Measurements from ENCODE around the gene ABCD2. TPM values are rescaled to one million over a fixed set of nuclear protein-coding genes. Genes with fewer than 3 reads are reported as not detected.
"Not testable (repeated sequence)": the region's sequence is repeated elsewhere in the genome, so short reads cannot be mapped to it uniquely, and the experiment has no call there.

The ABCD2 gene
- total RNA-seq, 1 donor from 2014 or later, result 0.72 TPM

DNA sequence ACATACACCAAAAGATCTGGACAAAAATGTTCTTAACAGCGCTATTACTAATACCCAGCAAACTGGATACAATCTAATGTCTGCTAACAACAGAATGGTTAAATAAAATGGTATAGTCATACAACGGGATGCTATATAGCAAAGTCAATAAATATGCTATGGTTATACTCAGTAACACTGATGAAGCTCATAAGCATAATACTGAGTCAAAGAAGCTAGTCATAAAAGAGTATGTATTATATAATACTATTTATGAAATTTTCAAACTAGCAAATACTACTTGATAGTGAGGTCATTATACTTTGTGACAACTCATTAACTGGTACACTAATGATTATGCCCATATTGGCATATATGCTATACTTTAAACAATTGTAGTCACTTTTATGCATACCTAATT is 7.4 kb downstream of the ABCD2 start:
- DNase-seq (ENCODE audit: low spot score), result no peak

DNA sequence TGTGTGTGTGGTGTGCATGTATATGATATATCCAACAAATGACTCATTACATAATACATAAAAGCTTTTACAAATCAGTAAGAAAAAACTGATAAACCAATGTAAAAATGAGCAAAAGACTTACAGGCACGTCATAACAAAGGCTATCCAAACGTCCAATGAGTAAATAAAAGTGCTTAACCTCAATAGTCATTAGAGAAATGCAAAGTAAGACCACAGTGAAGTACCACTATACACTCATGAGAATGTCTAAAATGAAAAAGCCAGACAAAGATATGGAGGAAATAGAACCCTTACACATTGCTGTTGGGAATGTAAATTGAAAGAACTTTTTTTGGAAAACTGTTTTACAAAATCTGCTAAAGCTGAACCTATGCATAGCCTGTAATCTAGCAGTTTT is 7.8 kb downstream of the ABCD2 start:
- DNase-seq (ENCODE audit: low spot score), result no peak

DNA sequence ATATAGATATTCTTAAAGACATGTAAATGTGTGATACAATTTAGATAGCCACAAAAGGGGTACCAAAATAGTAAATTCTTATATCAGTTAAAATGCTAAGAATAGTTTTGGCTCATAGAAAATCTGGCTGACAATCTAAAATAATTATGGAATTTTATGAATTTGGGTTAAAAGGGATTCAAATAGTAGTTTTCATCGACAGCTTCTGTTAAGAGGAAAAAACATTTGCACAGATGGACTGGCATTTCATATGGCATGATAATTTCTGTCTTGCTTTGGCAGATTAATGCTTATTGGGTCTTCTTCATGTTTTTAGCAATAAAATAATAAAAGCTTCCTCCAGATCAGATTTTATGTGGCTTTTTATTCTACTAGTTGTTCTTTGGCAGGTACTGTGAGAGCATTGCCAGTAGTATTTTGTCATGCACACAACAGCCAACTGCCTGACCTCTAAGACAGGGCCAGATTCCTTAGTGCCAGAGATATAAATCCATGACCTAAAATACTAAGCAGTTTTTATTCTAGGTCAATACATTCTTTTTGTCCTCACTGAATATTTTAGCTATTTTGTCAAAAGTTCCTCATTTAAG is 9.1 kb downstream of the ABCD2 start:
- no peak for DNase-seq (ENCODE audit: low spot score)

DNA sequence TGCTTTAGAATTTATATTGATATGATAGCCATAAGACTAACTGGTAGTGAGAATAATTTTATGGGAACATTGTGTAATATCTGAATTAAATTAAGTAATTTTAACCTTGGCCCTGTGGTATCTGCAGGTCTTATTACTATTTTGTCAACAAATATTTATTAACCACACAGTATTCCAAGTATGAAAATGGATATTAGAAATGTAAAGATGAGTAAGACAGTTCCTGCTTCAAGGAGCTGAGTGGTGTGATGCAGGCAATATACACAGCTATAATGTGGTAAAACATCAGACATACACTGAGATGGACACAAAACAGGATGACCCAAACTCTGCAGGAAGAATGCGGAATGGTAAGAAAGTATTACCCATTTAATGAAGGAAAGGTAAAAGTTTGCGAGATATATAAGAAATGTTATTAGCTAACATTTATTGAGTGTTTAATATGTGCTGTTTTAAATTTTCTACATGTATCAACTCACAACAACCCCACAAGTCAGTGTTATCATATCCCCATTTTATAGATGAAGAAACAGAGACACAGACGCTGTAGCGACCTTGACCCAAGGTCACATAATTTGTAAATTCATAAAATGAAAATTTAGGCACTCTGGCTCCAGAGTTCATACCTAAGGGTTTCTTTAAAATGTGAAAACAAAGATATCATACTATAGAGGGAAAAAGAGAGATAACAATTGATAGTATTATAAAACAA is 12.7 kb downstream of the ABCD2 start:
- no peak for DNase-seq (ENCODE audit: low spot score)

DNA sequence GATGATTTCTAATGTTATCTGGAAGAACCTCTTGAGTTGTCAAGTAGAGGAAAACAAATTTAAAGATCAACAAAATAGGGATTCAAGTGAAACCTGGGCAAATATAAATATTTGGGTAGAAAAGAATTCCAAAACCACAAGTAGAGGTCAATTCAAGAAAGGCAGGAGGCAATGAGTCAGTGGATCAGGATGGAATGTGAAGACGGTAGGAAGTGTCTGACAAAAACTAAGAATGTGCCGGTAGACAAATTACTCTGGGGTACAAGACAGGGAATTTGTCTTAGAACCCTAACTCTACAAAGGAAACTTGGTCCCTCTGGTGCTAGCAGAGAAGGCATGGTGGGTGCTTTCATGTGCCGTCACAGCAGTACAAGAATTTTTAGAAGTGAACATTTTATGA is 13.6 kb downstream of the ABCD2 start:
- no peak for DNase-seq (ENCODE audit: low spot score)

DNA sequence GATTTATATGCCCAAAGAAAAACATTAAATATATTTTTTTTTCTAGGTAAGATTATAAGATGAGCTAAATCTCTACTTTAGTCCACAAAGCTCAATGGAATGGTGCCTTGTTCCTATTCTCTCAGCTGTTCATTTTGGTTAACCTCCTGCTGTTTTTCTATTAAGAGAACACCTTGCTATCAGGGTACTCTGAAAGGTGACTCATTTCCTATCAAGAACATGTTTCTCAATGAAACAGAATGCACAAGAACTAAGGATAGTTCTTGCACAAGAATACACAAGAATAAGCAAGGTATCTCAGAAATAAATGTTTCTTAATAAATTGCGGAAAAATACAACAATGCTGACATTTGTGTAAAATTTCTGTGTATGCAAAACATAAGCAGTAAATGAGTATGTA is 14.1 kb downstream of the ABCD2 start:
- peak; percentile 19 for DNase-seq (ENCODE audit: low spot score)

DNA sequence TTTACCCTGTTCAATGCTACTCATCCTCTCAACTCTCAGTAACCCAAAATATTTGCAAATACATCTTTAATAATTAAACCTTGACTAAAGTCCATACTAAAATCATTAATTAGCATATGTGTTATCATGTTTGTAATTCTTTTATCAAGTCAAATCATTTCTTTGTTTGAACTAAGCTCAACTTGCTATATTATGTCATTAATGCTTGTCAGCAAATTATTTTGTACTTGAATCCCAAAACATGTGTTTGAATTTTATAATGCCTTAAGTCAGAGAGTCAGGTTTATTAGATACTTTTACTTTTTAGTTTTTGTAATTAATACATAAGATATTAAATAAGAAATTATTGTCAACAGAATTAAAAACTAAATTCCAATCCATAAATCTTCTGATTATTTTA is 16.5 kb downstream of the ABCD2 start:
- no peak for DNase-seq (ENCODE audit: low spot score)

DNA sequence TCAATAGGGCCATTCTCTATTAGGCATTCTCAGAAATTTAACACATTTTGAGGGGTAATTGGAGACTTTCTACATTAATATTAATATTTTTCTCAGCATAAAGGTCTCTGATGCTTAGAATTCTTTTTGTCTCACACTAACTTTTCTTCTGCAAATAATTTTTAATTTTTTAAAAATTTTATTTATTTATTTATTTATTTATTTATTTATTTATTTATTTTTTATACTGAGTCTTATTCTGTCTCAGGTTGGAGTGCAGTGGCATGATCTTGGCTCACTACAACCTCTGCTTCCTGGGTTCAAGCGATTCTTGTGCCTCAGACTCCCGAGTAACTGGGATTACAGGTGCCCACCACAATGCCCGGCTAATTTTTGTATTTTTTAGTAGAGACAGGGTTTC is 17.7 kb downstream of the ABCD2 start:
- not testable (repeated sequence) for DNase-seq (ENCODE audit: low spot score)

DNA sequence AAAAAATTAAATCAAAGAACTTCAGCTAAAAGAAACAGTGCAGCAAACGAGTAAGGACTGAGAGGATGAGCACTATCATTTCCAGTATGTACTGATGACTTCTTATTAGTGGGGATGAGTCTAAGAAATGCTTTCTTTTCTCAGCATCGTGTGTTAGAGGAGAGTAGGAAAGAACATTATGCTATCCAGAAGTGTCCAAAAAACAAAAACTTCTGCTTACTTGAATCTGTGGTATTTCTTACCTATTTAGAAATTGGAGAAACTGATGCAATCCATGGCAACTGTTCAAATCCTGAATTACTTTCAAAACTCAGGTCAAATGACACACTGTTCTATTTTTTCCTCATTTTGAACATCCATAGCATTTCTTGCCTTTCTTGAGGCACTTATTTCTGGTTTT is 23.7 kb downstream of the ABCD2 start:
- DNase-seq (ENCODE audit: low spot score), result no peak

DNA sequence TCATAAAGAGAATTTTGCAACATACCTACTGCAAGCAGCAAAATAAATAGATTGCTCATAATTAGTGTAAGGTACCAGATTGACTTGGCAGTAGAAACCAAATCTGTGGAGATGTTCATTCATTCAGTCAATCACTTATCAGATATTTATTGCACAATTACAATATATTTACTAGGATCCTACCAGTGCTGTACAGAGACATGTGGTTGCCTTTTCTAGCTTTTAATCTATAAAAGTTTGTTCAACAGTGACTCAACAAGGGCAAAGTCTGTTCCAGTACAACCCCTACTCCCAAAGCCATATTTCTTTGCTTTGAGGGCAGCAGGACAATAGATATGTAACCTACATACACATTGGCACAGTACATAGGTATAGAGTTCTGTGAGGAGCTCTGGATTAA is 27.3 kb downstream of the ABCD2 start:
- no peak for DNase-seq (ENCODE audit: low spot score)

DNA sequence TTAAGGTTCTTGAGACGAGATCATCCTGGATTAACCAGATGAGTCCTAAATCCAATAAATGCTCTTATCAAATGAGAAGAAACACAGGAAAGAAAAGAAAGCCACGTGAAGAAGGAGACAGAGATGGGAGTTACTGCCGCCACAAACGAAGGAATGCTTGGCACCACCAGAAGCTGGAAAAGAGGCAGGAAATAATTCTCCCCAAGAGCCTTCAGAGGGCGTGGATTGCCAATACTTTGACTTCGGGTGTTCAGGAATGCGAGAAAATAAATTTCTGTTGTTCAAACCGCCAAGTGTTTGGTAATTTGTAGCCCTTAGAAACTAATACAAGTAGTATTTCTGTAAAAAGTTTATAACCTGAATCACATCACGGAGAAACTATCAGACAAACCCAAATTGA is 31.3 kb downstream of the ABCD2 start:
- no peak for DNase-seq (ENCODE audit: low spot score)

DNA sequence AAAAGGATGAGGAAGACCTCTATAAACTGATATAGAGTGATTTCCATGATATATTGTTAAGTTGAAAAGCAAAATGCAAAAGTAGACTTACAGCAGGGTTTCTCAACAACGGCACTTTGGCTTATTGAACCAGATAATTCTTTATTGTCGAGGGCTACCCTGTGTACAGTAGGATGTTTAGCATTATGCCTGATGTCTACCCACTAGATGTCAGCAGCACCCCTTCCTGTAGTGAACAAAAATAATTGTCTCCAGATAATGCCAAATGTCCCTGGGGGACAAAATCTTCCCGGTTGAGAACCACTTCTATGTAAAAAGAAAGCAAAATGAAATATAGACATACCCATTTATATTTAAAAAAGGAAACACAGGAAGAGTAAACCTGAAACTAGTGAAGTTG is 32.4 kb downstream of the ABCD2 start:
- no peak for DNase-seq (ENCODE audit: low spot score)

DNA sequence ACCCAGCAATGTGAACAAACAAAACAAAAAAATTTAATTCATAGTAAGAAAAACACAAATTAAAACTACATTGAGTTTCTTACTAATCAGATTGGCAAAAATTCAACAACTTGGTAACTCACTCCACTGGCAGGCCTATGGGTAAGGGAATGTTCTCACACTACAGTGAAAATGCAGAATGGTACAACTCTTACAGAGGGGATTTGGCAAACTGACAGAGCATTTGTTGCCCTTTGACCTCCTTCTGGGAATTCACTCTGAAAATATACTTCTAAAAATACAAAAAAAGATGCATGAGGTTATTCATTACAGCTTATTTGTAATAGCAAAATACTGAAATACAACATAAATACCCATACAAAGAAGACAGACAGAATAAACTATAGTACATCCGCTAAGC is 32.8 kb downstream of the ABCD2 start:
- DNase-seq (ENCODE audit: low spot score), result peak; percentile 9

DNA sequence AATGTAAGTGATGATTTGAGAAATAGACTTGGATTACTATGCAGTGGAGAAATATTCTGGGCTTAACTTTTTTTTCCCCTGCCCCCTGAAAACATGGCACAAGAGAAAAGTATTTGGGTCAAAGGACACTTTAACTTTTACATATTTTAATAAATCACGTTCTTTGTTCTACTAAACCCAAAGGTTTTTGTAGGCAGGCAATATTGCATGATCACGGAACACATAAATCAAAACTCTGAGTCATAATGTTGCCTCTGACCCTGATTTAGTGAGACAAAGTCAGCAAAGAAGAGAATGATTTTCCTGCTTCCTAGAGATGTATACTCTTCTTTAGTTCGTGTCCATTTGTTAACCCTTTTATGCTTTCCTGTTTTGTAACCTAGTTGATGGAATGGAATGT is 38.0 kb downstream of the ABCD2 start:
- DNase-seq (ENCODE audit: low spot score), result peak; percentile 23

DNA sequence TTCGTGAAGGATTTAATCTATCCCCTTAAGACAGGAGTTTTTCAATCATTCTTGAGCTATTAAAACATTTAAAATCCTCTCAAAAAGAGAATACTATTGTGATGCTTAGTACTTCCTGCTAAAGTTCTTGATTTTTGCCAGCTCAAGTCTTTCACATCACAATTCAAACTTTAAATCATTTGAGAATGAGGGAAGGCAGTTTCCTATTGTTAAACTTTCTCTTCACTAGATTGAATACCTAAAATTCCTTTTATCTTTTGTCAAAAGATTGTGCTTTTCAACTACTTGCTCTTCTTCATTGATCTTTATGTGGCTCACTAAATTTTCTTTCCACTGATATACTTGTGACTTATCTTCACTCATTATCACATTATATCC is 44.1 kb downstream of the ABCD2 start:
- no peak for DNase-seq (ENCODE audit: low spot score)

DNA sequence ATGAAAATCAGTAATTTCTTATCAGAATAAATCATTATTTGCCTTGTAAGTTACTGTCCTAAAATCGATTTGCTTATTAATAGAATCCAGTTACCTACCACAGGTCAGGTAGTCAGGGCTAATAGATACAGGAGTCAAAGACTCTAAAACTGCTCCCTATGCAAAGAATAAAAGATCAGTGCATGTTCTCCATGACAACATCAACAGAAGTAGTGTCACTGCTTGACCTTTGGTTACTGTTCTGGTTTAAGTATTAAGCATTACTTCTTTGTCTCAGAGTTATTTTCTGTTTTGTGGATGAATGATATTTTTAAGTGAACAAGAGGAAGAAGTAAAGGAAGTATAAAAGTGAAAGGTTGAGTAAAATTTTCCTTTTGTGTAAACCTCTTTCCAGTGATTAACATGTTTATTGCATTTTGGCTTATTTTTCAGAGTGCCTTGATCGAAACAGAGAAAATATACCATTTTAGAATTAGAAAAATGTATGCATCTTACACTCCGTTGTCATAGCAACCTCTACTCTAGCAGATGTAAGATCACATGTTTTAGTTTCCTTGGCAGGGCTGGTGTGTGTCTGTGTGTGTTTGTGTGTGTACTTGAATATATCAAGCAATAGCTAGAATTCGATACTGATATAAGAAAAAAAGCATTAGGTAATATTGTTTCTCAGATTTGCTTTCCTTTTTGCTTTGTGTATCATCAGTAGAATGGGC is 44.7 kb downstream of the ABCD2 start:
- peak; percentile 9 for DNase-seq (ENCODE audit: low spot score)

DNA sequence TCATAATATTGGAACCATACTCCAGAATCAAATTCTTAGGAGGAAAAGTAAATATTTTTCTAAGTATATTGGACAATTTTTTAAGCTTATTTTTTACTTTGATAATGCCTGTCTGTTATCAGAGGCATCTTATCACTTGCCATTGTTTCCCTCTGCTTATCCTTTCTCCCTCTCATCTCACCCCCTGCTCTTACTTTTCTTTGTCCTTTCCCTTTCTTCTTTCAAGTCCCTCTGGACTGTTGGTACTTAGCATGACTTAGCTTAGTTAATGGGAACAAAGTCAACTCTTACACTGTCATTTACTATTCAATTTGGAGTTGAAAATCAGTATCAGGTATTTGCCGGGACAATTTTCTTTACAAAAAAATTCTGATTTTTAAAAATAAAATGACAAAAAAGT is 45.2 kb downstream of the ABCD2 start:
- DNase-seq (ENCODE audit: low spot score), result no peak

DNA sequence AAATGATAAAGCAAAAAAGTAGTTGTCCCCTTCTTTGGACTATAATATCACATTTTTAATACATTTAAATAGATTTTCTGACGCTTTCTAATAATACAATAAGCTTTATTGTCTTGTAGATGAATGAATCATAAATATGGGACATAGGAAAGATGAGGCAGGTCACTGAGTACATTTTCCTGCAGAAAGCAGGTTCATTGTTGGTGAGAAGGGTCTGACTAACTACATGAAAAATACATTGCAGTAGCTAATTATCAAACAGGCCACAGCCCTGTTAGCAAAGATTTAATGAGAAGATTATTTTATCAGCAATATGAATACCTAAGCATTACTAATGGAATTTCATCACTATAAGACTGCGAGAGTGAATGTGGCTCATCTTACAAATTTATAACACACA is 45.6 kb downstream of the ABCD2 start:
- DNase-seq (ENCODE audit: low spot score), result no peak

DNA sequence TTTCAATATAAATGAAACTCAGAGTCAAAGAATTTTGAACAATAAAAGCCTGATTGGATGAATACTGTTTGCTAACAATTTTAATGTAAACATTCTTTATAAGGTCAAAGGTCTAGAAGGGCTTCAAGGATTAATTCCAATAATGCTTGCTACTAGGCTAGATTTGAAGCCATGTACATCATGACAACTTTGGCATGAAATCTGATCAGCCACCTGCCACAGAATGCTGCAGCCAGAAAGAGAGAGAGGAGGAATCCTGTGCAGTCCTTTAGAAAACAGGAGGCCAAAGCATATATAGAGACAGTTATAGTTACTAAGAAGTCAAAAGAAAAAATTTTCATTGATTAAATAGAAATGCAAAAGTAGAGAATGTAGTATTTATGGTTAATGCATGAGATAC is 47.1 kb downstream of the ABCD2 start:
- no peak for DNase-seq (ENCODE audit: low spot score)

DNA sequence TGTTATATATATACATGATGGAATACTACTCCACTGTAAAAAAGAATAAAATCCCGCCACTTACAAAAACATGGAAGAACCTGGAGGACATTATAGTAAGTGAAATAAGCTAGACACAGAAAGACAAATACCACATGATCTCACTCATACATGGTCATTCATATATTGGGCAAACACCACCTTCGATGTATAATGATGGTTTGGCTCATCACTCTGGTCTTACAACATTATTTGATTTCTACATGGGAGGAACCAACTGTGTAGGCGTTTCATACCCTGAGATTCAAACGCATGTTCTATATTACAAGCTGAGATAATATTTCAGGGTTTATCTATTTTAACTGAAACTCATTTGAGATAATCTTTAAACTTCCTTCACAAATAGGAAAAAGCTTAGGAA is 48.3 kb downstream of the ABCD2 start:
- DNase-seq (ENCODE audit: low spot score), result no peak

DNA sequence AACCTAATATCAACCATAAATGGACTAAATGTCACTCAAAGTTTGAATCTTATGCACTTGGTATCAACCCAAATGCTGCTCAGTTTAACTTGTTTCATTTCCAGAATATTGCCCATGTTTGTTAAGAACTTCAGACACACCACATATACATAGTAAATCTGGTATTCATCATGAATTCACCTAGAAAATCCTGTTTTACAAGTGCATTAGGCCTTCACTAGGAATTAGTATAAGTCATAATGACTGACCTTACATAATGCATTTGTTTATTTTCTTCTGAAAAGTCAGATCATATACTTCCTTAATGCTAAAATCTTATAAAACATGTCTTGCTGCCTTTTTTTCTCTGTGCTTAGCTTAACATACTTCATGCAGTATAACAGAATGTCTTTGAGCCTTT is 66.1 kb downstream of the ABCD2 start:
- DNase-seq (ENCODE audit: low spot score), result peak; percentile 8

DNA sequence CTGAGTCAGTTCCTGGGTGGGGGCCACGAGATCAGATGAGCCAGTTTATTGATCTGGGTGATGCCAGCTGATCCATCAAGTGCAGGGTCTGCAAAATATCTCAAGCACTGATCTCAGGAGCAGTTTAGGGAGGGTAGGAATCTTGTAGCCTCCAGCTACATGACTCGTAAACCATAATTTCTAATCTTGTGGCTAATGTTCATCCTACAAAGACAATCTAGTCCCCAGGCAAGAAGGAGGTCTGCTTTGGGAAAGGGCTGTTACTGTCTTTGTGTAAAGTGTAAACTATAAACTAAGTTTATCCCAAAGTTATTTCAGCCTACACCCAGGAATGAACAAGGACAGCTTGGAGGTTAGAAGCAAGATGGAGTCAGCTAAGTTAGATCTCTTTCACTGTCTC is 75.4 kb downstream of the ABCD2 start:
- DNase-seq (ENCODE audit: low spot score), result not testable (repeated sequence)

DNA sequence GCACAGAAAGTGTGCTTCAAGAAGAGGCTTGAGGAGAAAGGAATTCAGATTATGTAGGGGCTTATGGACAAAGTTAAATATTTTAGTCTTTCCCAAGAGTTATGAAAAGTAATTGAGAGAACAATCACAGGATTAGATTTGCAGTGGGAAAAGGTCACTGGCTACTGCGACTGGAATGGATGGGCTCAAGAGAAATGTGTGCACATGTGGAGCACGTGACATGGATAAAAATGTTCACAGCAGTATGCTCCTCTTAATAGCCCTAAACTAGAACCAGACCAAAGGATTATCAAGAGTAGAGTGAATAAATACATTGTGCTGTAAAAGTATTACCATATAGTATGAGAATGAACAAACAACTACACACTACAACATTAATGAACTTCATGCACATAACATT is 78.1 kb downstream of the ABCD2 start:
- DNase-seq (ENCODE audit: low spot score), result no peak
